Smooth muscle cell (in vitro differentiated cells): ENCODE results near the gene NOL3. TPM values are rescaled to one million over a fixed set of nuclear protein-coding genes. Genes with fewer than 3 reads are reported as not detected.

Experiments
- DNase-seq: peaks from one replicate; lab custom pipeline; 2025; ENCODE audit not compliant: unreplicated experiment; lab: John Stamatoyannopoulos, UW
- H2AFZ ChIP-seq: fragments of 200-600 bp; sonication (generic); 2 replicates; pipeline ENCODE4 v1.6.0; 2016; ENCODE audit warnings: antibody characterized with exemption, low read depth, mild to moderate bottlenecking
- H3F3A ChIP-seq: fragments of 200-600 bp; sonication (generic); 2 replicates; pipeline ENCODE4 v1.6.0; 2017; ENCODE audit warnings: antibody characterized with exemption, low read depth
- H3K27ac ChIP-seq: fragments of 200-600 bp; sonication (generic); 2 replicates; pipeline ENCODE4 v1.5.1; 2016; ENCODE audit warnings: low read depth, mild to moderate bottlenecking
- H3K27me3 ChIP-seq: fragments of 200-600 bp; sonication (generic); 2 replicates; pipeline ENCODE4 v1.6.1; 2016; ENCODE audit warnings: low read depth, mild to moderate bottlenecking
- H3K36me3 ChIP-seq: fragments of 200-600 bp; sonication (generic); 2 replicates; pipeline ENCODE4 v1.5.1; 2016; ENCODE audit warnings: low read depth
- H3K4me1 ChIP-seq: fragments of 200-600 bp; sonication (generic); 2 replicates; pipeline ENCODE4 v1.5.1; 2016; ENCODE audit warnings: low read depth
- H3K4me2 ChIP-seq: fragments of 200-600 bp; sonication (generic); 2 replicates; pipeline ENCODE4 v1.6.0; 2016; ENCODE audit warnings: mild to moderate bottlenecking
- H3K4me3 ChIP-seq: fragments of 200-600 bp; sonication (generic); 2 replicates; pipeline ENCODE4 v1.5.1; 2016; ENCODE audit warnings: mild to moderate bottlenecking
- H3K79me2 ChIP-seq: fragments of 200-600 bp; sonication (generic); 2 replicates; pipeline ENCODE4 v1.6.0; 2016; ENCODE audit warnings: low read depth, mild to moderate bottlenecking
- H3K9ac ChIP-seq: fragments of 200-600 bp; sonication (generic); 2 replicates; pipeline ENCODE4 v1.6.0; 2016; ENCODE audit warnings: low read depth
- H3K9me3 ChIP-seq: fragments of 200-600 bp; sonication (generic); replicated peaks from 2 replicates; pipeline ENCODE4 v1.5.1; 2016; ENCODE audit warnings: low read depth
- H4K20me1 ChIP-seq: fragments of 200-600 bp; sonication (generic); 2 replicates; pipeline ENCODE4 v1.6.0; 2016; ENCODE audit warnings: low read depth
- CTCF ChIP-seq: fragments of 200-600 bp; sonication (generic); IDR thresholded peaks from 2 replicates; pipeline ENCODE4 v1.5.1; 2017; ENCODE audit warnings: borderline replicate concordance, mild to moderate bottlenecking, antibody characterized with exemption; ENCODE audit not compliant: insufficient read depth, poor library complexity, severe bottlenecking
- WGBS: methylation state at CpG from one replicate; pipeline ENCODE4 v1.1.7; 2016; ENCODE audit warnings: low lambda C conversion rate; 5-methylcytosine and 5-hydroxymethylcytosine counted together
- polyA plus RNA-seq: library from polyadenylated mRNA; unstranded; fragments of >200 nt; fragmentation: Nextera tagmentation; extraction: Ambion mirVana; gene quantifications from 2 replicates; pipeline ENCODE4 v1.2.1, GENCODE V29; 2016
- total RNA-seq: library from RNA; depleted of rRNA; stranded (reverse); fragments of >200 nt; gene quantifications from 2 replicates; pipeline ENCODE4 v1.2.3, GENCODE V29; 2014

Gene NOL3
- total and polyA plus RNA-seq, 2 experiments from 2014 or later, result 33.0 to 36.4 TPM

GRCh38 chr16:67210069-67210937 is 40.0 kb downstream of the NOL3 start:
- no peaks in the 10 kb centered on the region for H3F3A ChIP-seq
- H3K4me2 ChIP-seq, result no peak overlapping the region
- no peak for TF ChIP-seq CTCF
- no peak for DNase-seq
- H3K9me3 ChIP-seq, result no peaks in the 10 kb centered on the region
- no peaks in the 10 kb centered on the region for H3K4me1 ChIP-seq
- H3K9ac ChIP-seq, result no peak overlapping the region
- no peaks in the 10 kb centered on the region for H4K20me1 ChIP-seq
- no peak overlapping the region for H2AFZ ChIP-seq
- H3K36me3 ChIP-seq, result no peaks in the 10 kb centered on the region
- H3K27ac ChIP-seq, result no peak overlapping the region
- no peaks in the 10 kb centered on the region for H3K79me2 ChIP-seq
- no peaks in the 10 kb centered on the region for H3K27me3 ChIP-seq
- H3K4me3 ChIP-seq, result no peak overlapping the region
- WGBS, result 91% methylated on average over 25 of the region's 25 CpGs

GRCh38 chr16:67211674-67212073 is 41.3 kb downstream of the NOL3 start:
- no peak overlapping the region for H3K4me3 ChIP-seq
- no peaks in the 10 kb centered on the region for H4K20me1 ChIP-seq
- no peak for DNase-seq
- no peak overlapping the region for H3K27ac ChIP-seq
- TF ChIP-seq CTCF, result no peak
- no peaks in the 10 kb centered on the region for H3K36me3 ChIP-seq
- no peaks in the 10 kb centered on the region for H3K4me1 ChIP-seq
- no peak overlapping the region for H3K9ac ChIP-seq
- WGBS, result 84% methylated on average over 7 of the region's 7 CpGs
- H3K27me3 ChIP-seq, result no peaks in the 10 kb centered on the region
- H3K4me2 ChIP-seq, result no peak overlapping the region
- H2AFZ ChIP-seq, result no peak overlapping the region
- H3K9me3 ChIP-seq, result no peaks in the 10 kb centered on the region
- H3K79me2 ChIP-seq, result no peaks in the 10 kb centered on the region
- no peaks in the 10 kb centered on the region for H3F3A ChIP-seq

- H3K36me3 ChIP-seq, result no peaks in the 10 kb centered on the region
- H3K4me1 ChIP-seq, result no peaks in the 10 kb centered on the region
- H3K9ac ChIP-seq, result no peak overlapping the region
- no peaks in the 10 kb centered on the region for H3K9me3 ChIP-seq
- no peak overlapping the region for H3K27ac ChIP-seq
- H2AFZ ChIP-seq, result no peak overlapping the region
- no peak overlapping the region for H3K4me2 ChIP-seq
- H3K27me3 ChIP-seq, result no peaks in the 10 kb centered on the region
- no peak for TF ChIP-seq CTCF
- H3F3A ChIP-seq, result no peaks in the 10 kb centered on the region
- no peak overlapping the region for H3K4me3 ChIP-seq
- no peaks in the 10 kb centered on the region for H3K79me2 ChIP-seq
- no peaks in the 10 kb centered on the region for H4K20me1 ChIP-seq
- no peak for DNase-seq
Observed at GRCh38 chr16:67212766-67213165, 42.4 kb downstream of the NOL3 start.
